ENCODE data around the gene USP47. TPM values are rescaled to one million over a fixed set of nuclear protein-coding genes. Genes with fewer than 3 reads are reported as not detected.

USP47 gene
- total RNA-seq, 1 experiment from 2014 or later, result 50.4 TPM

DNA sequence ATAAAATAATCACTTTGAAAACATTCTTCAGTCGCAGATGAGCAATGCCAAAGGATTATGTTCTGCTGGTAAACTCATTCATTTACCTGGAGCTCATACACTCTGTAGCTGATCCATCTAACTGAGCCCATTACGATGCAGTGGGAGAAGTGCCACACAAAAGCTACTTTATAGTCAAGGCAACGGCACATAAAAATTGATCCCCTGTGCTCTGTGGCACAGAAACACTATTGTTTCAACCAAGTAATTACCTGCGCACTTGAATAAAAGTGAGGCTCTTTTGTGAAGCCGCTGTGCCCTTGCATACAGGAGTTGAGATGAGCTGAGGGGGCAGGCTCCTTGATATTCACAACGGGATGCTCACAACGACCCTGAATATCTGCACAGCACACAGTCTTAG, 159.4 kb downstream of the USP47 start:
- no peak overlapping the region for H3K27ac Mint-ChIP-seq (ENCODE audit: unreplicated experiment)
- peaks cover 3% of the 10 kb centered on the region for H3K36me3 ChIP-seq (ENCODE audit: control insufficient read depth, insufficient read depth, low read length)
- no peaks in the 10 kb centered on the region for H3K9me3 ChIP-seq
- no peaks in the 10 kb centered on the region for H3K9me3 Mint-ChIP-seq (ENCODE audit: unreplicated experiment)
- no peaks in the 10 kb centered on the region for H3K27me3 Mint-ChIP-seq (ENCODE audit: insufficient read depth, unreplicated experiment)
- no TSS peak for BruUV-seq (replicated peaks)
- peaks cover 63% of the 10 kb centered on the region for H3K36me3 Mint-ChIP-seq (ENCODE audit: insufficient read depth, unreplicated experiment)
- intact Hi-C loops (cut with micrococcal nuclease; ENCODE audit: unreplicated experiment), result no loop called here
- peaks cover 14% of the 10 kb centered on the region for H3K4me1 Mint-ChIP-seq (ENCODE audit: low read depth, unreplicated experiment)
- no peak overlapping the region for H3K4me3 ChIP-seq (ENCODE audit: low read depth, low read length)
- H3K4me3 Mint-ChIP-seq (ENCODE audit: unreplicated experiment), result no peak overlapping the region
- no peak for DNase-seq
- ChIA-PET CTCF (no interaction called here), POLR2A (no interaction called here)
- H3K27me3 ChIP-seq (replicated peaks; ENCODE audit: control insufficient read depth, insufficient read depth, low read length), result no peaks in the 10 kb centered on the region
- H3K4me1 ChIP-seq, result peaks cover 7% of the 10 kb centered on the region; the same call in 1 of the 2 replicates
- TF ChIP-seq, protein P1, sequence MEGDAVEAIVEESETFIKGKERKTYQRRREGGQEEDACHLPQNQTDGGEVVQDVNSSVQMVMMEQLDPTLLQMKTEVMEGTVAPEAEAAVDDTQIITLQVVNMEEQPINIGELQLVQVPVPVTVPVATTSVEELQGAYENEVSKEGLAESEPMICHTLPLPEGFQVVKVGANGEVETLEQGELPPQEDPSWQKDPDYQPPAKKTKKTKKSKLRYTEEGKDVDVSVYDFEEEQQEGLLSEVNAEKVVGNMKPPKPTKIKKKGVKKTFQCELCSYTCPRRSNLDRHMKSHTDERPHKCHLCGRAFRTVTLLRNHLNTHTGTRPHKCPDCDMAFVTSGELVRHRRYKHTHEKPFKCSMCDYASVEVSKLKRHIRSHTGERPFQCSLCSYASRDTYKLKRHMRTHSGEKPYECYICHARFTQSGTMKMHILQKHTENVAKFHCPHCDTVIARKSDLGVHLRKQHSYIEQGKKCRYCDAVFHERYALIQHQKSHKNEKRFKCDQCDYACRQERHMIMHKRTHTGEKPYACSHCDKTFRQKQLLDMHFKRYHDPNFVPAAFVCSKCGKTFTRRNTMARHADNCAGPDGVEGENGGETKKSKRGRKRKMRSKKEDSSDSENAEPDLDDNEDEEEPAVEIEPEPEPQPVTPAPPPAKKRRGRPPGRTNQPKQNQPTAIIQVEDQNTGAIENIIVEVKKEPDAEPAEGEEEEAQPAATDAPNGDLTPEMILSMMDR (IDR thresholded peaks at IDR 0.05; ENCODE audit: insufficient read depth in 1 of 2, low read depth in 1 of 2, low read length in 1 of 2, severe bottlenecking in 1 of 2, unreplicated experiment in 1 of 2), result no peak

DNA sequence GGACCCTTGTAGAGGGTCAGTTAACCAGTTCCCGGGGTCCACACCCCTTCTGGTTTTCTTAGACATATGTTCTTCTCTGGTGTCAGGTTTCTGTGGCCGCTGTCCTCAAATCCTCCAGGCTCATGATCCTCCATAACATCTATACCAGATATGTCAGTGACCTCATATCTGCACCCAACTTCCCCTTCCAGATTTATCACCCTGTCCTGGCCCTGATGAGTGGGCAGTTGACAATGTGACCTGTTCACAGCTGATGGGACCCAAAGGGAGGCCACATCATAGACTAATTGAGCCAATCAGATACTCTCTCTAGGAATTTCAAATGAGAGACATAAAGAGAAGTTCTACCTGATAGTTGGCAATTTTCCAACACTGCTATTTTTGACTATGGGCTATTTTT, 161.6 kb downstream of the USP47 start:
- TF ChIP-seq, protein P1 (IDR thresholded peaks at IDR 0.05; ENCODE audit: insufficient read depth in 1 of 2, low read depth in 1 of 2, low read length in 1 of 2, severe bottlenecking in 1 of 2, unreplicated experiment in 1 of 2), result no peak
- H3K4me1 Mint-ChIP-seq (ENCODE audit: low read depth, unreplicated experiment), result peaks cover 9% of the 10 kb centered on the region
- no peak overlapping the region for H3K27ac Mint-ChIP-seq (ENCODE audit: unreplicated experiment)
- Histone ChIP-seq H3K4me1 (peaks cover 7% of the 10 kb centered on the region; the same call in 1 of the 2 replicates), H3K36me3 (ENCODE audit: control insufficient read depth, insufficient read depth, low read length) (peaks cover 13% of the 10 kb centered on the region), H3K9me3 (no peaks in the 10 kb centered on the region), H3K4me3 (ENCODE audit: low read depth, low read length) (no peak overlapping the region), H3K27me3 (replicated peaks; ENCODE audit: control insufficient read depth, insufficient read depth, low read length) (no peaks in the 10 kb centered on the region)
- no peaks in the 10 kb centered on the region for H3K27me3 Mint-ChIP-seq (ENCODE audit: insufficient read depth, unreplicated experiment)
- H3K9me3 Mint-ChIP-seq (ENCODE audit: unreplicated experiment), result no peaks in the 10 kb centered on the region
- DNase-seq, result no peak
- H3K4me3 Mint-ChIP-seq (ENCODE audit: unreplicated experiment), result no peak overlapping the region
- ChIA-PET CTCF (no interaction called here), POLR2A (interaction anchor here (0.6 kb wide), 1 partner anchor 42 kb away, joined by 20 read pairs; no protein-coding TSS in a partner anchor)
- H3K36me3 Mint-ChIP-seq (ENCODE audit: insufficient read depth, unreplicated experiment), result peaks cover 44% of the 10 kb centered on the region
- intact Hi-C loops (cut with micrococcal nuclease; ENCODE audit: unreplicated experiment), result no loop called here
- no TSS peak for BruUV-seq (replicated peaks)

DNA sequence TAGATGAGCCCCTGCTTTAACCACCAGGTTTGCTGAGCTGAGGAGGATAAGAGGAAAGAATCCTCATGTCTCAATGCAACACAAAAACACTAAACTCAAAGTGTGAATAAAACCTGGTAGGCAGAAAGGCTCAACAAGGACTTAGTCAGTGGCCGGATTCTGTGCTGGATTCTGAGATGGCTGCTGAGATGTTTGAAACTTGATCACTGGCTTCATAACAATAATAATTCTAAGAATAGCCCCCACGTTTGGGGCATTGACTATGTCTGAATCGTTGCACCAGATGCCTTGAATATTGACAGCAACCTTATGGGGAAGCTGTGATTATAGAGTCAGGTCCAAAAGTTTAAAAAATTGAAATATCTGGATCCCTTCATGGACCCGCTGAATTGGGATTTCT, 162.0 kb downstream of the USP47 start:
- Histone ChIP-seq H3K9me3 (no peaks in the 10 kb centered on the region), H3K36me3 (ENCODE audit: control insufficient read depth, insufficient read depth, low read length) (peaks cover 13% of the 10 kb centered on the region), H3K4me1 (peaks cover 7% of the 10 kb centered on the region; the same call in 1 of the 2 replicates), H3K4me3 (ENCODE audit: low read depth, low read length) (no peak overlapping the region), H3K27me3 (replicated peaks; ENCODE audit: control insufficient read depth, insufficient read depth, low read length) (no peaks in the 10 kb centered on the region)
- Mint-ChIP-seq H3K4me3 (ENCODE audit: unreplicated experiment) (no peak overlapping the region), H3K36me3 (ENCODE audit: insufficient read depth, unreplicated experiment) (peaks cover 39% of the 10 kb centered on the region), H3K27me3 (ENCODE audit: insufficient read depth, unreplicated experiment) (no peaks in the 10 kb centered on the region), H3K9me3 (ENCODE audit: unreplicated experiment) (no peaks in the 10 kb centered on the region), H3K4me1 (ENCODE audit: low read depth, unreplicated experiment) (peaks cover 9% of the 10 kb centered on the region), H3K27ac (ENCODE audit: unreplicated experiment) (no peak overlapping the region)
- DNase-seq, result no peak
- TF ChIP-seq, protein P1 (IDR thresholded peaks at IDR 0.05; ENCODE audit: insufficient read depth in 1 of 2, low read depth in 1 of 2, low read length in 1 of 2, severe bottlenecking in 1 of 2, unreplicated experiment in 1 of 2), result no peak
- no TSS peak for BruUV-seq (replicated peaks)
- POLR2A ChIA-PET, result interaction anchor here (0.6 kb wide), 1 partner anchor 42 kb away, joined by 20 read pairs; no protein-coding TSS in a partner anchor
- intact Hi-C loops (cut with micrococcal nuclease; ENCODE audit: unreplicated experiment), result no loop called here
- CTCF ChIA-PET, result interaction anchor here (1.9 kb wide), 1 partner anchor 40 kb away, joined by 7 read pairs; no protein-coding TSS in a partner anchor
